Measurements from ENCODE around the gene OR10X1.

Gene OR10X1

GRCh38 chr1:158577561-158577960 lies 2.1 kb downstream of the OR10X1 start:
- Histone ChIP-seq H3K9ac (ENCODE audit: low read length) (no peak overlapping the region), H3K27me3 (ENCODE audit: low read depth, low read length) (no peaks in the 10 kb centered on the region), H3K27ac (ENCODE audit: low read length) (no peak overlapping the region), H3K79me2 (ENCODE audit: low read length) (no peaks in the 10 kb centered on the region), H3K36me3 (replicated peaks; ENCODE audit: low read depth, low read length) (no peaks in the 10 kb centered on the region), H3K4me1 (ENCODE audit: low read length) (no peaks in the 10 kb centered on the region), H3K4me2 (ENCODE audit: low read length) (no peak overlapping the region), H3K9me3 (ENCODE audit: insufficient read depth, low read length) (no peaks in the 10 kb centered on the region), H2AFZ (ENCODE audit: low read depth, low read length) (no peak overlapping the region), H3K4me3 (ENCODE audit: low read length) (no peak overlapping the region), H4K20me1 (ENCODE audit: insufficient read depth, low read length) (no peaks in the 10 kb centered on the region)
- TF ChIP-seq CTCF (IDR thresholded peaks at IDR 0.05; ENCODE audit: low read depth, low read length) (no peak), EZH2phosphoT487 (IDR thresholded peaks at IDR 0.05; ENCODE audit: low read depth) (no peak)

DNA sequence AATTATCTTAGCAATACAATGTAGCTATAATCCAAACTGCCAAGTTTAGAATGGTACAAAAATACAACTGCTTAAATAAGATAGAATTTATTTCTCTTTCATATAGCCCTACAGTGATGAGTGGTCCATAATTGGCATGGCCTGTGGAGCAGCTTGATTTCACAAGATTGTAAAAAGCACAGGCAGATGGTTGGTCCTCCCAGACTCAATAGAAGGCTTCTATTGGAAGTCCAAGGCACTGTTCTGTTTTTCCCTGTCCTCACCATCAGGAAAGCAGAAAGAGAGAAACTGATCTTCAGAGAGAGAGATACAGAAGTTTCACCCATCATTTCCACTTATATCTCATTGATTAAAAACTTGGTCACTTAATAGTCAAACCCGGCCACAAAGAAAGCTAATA lies 7.5 kb downstream of the OR10X1 start:
- Histone ChIP-seq H3K27me3 (ENCODE audit: low read depth, low read length) (no peaks in the 10 kb centered on the region), H3K27ac (ENCODE audit: low read length) (no peak overlapping the region), H4K20me1 (ENCODE audit: insufficient read depth, low read length) (no peaks in the 10 kb centered on the region), H2AFZ (ENCODE audit: low read depth, low read length) (no peak overlapping the region), H3K9me3 (ENCODE audit: insufficient read depth, low read length) (no peaks in the 10 kb centered on the region), H3K4me2 (ENCODE audit: low read length) (no peak overlapping the region), H3K4me1 (ENCODE audit: low read length) (no peaks in the 10 kb centered on the region), H3K9ac (ENCODE audit: low read length) (no peak overlapping the region), H3K79me2 (ENCODE audit: low read length) (no peaks in the 10 kb centered on the region), H3K4me3 (ENCODE audit: low read length) (no peak overlapping the region), H3K36me3 (replicated peaks; ENCODE audit: low read depth, low read length) (no peaks in the 10 kb centered on the region)
- no peak for TF ChIP-seq EZH2phosphoT487 (IDR thresholded peaks at IDR 0.05; ENCODE audit: low read depth)
- no peak for TF ChIP-seq CTCF (IDR thresholded peaks at IDR 0.05; ENCODE audit: low read depth, low read length)

- no peak within 1 kb of the TSS for H2AFZ ChIP-seq (ENCODE audit: low read depth, low read length)
- H3K79me2 ChIP-seq (ENCODE audit: low read length): no peaks in the 10 kb centered on the region
Measured at GRCh38 chr1:158570480-158570879, 9.2 kb downstream of the OR10X1 start, which contains the start of gene OR6P1. OR6P1 (minus strand) TSS chr1:158570580; CDS start chr1:158563604, 6,976 bp downstream.

DNA sequence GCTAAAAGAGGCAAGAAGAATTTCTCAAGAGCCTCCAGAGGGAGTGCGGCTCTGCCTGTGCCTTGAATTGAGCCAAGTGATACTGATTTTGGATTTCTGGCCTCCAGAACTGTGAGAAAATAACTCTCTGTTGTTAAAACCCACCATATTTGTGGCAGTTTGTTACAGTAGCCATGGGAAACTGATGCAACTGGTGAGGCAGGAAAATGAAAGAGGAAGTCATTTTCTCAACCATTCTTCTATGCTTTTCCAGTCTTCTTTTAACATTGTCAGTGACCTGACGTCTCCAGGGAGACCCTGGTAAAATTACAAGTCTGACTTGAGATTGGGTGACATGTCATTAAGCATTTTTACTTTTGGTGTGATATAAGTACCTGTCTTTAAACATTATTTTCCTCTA lies 15.1 kb downstream of the OR10X1 start:
- Histone ChIP-seq H3K9ac (ENCODE audit: low read length) (no peak overlapping the region), H3K4me1 (ENCODE audit: low read length) (peaks cover 4% of the 10 kb centered on the region; the same call in 1 of the 2 replicates), H3K9me3 (ENCODE audit: insufficient read depth, low read length) (no peaks in the 10 kb centered on the region), H3K27ac (ENCODE audit: low read length) (no peak overlapping the region), H3K4me2 (ENCODE audit: low read length) (no peak overlapping the region), H3K36me3 (replicated peaks; ENCODE audit: low read depth, low read length) (no peaks in the 10 kb centered on the region), H4K20me1 (ENCODE audit: insufficient read depth, low read length) (no peaks in the 10 kb centered on the region), H3K27me3 (ENCODE audit: low read depth, low read length) (no peaks in the 10 kb centered on the region), H3K79me2 (ENCODE audit: low read length) (no peaks in the 10 kb centered on the region), H3K4me3 (ENCODE audit: low read length) (no peak overlapping the region), H2AFZ (ENCODE audit: low read depth, low read length) (no peak overlapping the region)
- TF ChIP-seq CTCF (IDR thresholded peaks at IDR 0.05; ENCODE audit: low read depth, low read length): no peak
- TF ChIP-seq EZH2phosphoT487 (IDR thresholded peaks at IDR 0.05; ENCODE audit: low read depth): no peak

More at GRCh38 chr1:158570480-158570879, 9.2 kb downstream of the OR10X1 start, which contains the start of gene OR6P1:
- no peak within 1 kb of the TSS for H3K9ac ChIP-seq (ENCODE audit: low read length)
- TF ChIP-seq EZH2phosphoT487 (IDR thresholded peaks at IDR 0.05; ENCODE audit: low read depth) (no peak), CTCF (IDR thresholded peaks at IDR 0.05; ENCODE audit: low read depth, low read length) (no peak)
- H3K4me1 ChIP-seq (ENCODE audit: low read length): no peaks in the 10 kb centered on the region
- no peaks in the 10 kb centered on the region for H4K20me1 ChIP-seq (ENCODE audit: insufficient read depth, low read length)
- no peaks in the 10 kb centered on the region for H3K9me3 ChIP-seq (ENCODE audit: insufficient read depth, low read length)
- H3K36me3 ChIP-seq (replicated peaks; ENCODE audit: low read depth, low read length): no peaks in the 10 kb centered on the region
- H3K27ac ChIP-seq (ENCODE audit: low read length): no peak within 1 kb of the TSS
- no peak within 1 kb of the TSS for H3K4me2 ChIP-seq (ENCODE audit: low read length)
- no peaks in the 10 kb centered on the region for H3K27me3 ChIP-seq (ENCODE audit: low read depth, low read length)
- no peak within 1 kb of the TSS for H3K4me3 ChIP-seq (ENCODE audit: low read length)
